ENCODE data around the gene BRPF3. TPM values are rescaled to one million over a fixed set of nuclear protein-coding genes. Genes with fewer than 3 reads are reported as not detected.

The BRPF3 gene
- total RNA-seq, 1 donor from 2014 or later, result 7.1 TPM

DNA sequence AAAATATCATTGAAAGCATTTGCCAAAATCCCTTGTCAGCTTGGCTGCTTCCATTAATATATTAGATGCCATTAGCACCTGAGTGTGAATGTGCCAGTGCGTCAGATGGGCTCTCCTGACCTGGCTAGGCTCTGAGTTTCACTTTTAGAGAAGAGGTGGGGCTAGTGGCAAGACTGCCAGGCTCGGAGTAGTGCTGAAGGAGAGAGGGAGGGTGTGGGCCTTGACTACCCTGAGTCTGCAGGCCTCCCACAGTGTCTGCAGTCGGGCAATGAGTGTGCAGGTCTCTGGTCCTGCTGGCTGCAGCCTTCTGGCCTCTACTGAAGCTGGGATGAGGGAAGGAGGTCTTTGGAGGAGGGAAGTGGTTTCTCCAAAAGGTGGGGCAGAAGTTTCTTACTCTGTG, 38.8 kb downstream of the BRPF3 start:
- no peak for DNase-seq (ENCODE audit: low read depth)
- TF ChIP-seq, protein P1, sequence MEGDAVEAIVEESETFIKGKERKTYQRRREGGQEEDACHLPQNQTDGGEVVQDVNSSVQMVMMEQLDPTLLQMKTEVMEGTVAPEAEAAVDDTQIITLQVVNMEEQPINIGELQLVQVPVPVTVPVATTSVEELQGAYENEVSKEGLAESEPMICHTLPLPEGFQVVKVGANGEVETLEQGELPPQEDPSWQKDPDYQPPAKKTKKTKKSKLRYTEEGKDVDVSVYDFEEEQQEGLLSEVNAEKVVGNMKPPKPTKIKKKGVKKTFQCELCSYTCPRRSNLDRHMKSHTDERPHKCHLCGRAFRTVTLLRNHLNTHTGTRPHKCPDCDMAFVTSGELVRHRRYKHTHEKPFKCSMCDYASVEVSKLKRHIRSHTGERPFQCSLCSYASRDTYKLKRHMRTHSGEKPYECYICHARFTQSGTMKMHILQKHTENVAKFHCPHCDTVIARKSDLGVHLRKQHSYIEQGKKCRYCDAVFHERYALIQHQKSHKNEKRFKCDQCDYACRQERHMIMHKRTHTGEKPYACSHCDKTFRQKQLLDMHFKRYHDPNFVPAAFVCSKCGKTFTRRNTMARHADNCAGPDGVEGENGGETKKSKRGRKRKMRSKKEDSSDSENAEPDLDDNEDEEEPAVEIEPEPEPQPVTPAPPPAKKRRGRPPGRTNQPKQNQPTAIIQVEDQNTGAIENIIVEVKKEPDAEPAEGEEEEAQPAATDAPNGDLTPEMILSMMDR (conservative IDR thresholded peaks at IDR 0.05; ENCODE audit: low read depth, low read length), result no peak
- no peak overlapping the region for H3K4me3 ChIP-seq (ENCODE audit: low read depth, low read length)

- no peak overlapping the region for H3K4me3 ChIP-seq (ENCODE audit: low read depth, low read length)
- DNase-seq (ENCODE audit: low read depth), result no peak
- TF ChIP-seq, protein P1 (conservative IDR thresholded peaks at IDR 0.05; ENCODE audit: low read depth, low read length), result no peak
Observed at GRCh38 chr6:36235862-36236261, 39.3 kb downstream of the BRPF3 start.

DNA sequence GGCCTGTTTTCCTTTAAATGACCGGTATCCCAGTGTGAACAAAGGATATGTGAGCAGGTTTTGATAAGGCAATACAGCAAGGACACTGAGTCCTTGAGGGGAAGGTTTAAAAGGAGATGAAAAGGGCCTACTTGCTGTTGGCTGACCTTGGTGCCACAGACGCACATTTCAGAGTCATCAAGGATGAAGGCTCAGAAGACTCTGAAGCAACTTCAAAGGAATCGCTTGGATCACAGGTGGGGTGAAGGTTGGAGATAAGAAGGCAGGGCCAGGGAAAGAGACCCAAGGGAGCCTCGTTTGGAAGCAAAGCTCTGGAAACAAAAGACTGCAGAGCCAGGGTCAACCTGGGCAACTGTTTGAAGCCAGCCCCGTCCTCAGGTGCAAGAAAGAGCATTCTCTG, 43.2 kb downstream of the BRPF3 start:
- no peak for DNase-seq (ENCODE audit: low read depth)
- TF ChIP-seq, protein P1 (conservative IDR thresholded peaks at IDR 0.05; ENCODE audit: low read depth, low read length), result no peak

DNA sequence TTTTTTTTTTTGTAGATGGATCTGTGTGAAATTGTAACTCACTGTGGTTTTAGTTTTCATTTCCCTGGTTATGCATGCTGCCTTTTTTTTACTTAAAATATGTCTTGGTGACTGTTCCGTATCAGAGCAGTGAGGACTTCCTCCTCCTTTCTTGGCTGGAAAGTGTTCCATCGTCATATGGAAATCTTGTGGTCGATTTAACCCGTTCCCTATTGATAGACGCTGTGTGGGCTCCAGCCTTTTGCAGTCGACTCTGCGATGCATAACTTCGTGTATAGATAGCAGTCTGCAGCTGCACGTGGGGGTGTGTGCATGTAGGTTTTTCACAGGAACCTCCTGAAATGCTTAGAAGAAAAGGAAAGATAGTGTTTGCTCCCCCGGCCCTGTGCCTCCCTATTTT, 45.2 kb downstream of the BRPF3 start:
- TF ChIP-seq, protein P1 (conservative IDR thresholded peaks at IDR 0.05; ENCODE audit: low read depth, low read length), result no peak

More for the DNA sequence above, 43.2 kb downstream of the BRPF3 start:
- no peak overlapping the region for H3K4me3 ChIP-seq (ENCODE audit: low read depth, low read length)

DNA sequence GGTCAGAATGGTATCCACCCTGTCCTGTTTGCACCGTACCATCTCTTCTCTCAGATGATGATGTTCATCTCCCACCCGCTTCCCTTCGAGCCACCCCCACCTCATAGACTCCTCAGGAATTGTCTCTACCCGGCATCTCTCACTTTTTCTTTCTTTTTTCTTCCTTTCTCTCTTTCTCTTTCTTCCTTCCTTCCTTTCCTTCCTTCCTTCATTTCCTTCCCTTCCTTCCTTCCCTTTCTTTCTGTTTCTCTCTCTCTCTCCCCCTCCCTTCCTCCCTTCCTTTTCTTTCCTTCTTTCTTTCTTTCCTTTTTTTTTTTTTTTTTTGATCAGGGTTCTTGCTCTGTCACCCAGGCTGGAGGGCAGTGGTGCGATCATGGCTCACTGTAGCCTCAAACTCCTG, 45.6 kb downstream of the BRPF3 start:
- H3K4me3 ChIP-seq (ENCODE audit: low read depth, low read length), result no peak overlapping the region
- TF ChIP-seq, protein P1 (conservative IDR thresholded peaks at IDR 0.05; ENCODE audit: low read depth, low read length), result no peak
- no peak for DNase-seq (ENCODE audit: low read depth)

More for the DNA sequence above, 45.2 kb downstream of the BRPF3 start:
- H3K4me3 ChIP-seq (ENCODE audit: low read depth, low read length), result no peak overlapping the region
- no peak for DNase-seq (ENCODE audit: low read depth)

DNA sequence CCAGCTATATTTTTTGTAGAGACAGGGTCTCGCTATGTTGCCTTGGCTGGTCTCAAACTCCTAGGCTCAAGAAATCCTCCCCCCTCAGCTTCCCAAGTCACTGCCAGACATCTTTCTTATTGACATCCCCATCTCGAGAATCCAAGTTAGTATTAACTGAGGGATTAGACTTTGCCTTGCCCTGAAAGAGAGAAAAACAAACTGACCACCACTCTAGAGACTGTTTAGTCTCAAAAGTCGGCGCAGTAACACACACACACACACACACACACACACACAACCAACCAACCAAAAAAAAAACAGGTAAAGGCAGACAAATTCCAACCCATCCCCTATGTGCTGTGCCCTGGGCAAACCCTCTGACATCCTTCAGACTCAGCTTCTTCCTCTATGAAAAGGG, 46.1 kb downstream of the BRPF3 start:
- TF ChIP-seq, protein P1 (conservative IDR thresholded peaks at IDR 0.05; ENCODE audit: low read depth, low read length), result no peak
- no peak overlapping the region for H3K4me3 ChIP-seq (ENCODE audit: low read depth, low read length)
- no peak for DNase-seq (ENCODE audit: low read depth)

DNA sequence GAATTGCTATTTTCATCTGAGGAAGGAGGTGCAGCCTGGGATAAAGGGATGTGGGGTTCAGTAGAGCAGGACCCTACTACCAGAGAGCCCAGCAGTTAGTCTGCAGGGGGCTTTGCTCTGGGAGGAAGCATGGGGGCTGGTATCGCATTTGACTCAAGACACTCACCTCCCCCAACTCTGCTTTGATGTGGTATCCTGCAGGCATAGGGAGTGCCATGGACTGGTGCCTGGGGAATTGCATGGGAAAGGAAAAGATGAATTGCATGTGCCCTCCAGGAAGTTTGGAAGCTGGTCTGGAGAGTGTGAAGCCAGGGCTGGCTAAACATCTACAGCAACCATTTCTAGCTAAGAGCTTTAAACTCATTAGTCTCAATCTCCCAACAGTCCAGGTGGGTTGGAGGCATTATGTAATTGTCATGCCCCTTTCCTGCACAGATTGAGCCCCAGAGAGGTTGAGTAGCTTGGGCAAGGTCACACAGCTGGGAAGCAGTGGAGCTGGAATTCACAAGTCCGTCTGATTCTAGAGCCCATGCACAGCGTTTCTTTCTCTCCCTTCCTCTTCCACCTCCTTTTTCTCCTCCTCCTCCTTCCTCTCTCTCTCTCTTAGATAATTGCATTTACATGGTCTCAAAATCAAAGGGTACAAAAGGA, 47.1 kb downstream of the BRPF3 start:
- TF ChIP-seq, protein P1 (conservative IDR thresholded peaks at IDR 0.05; ENCODE audit: low read depth, low read length), result no peak
- H3K4me3 ChIP-seq (ENCODE audit: low read depth, low read length), result no peak overlapping the region
- DNase-seq (ENCODE audit: low read depth), result no peak
